ENCODE measurements around the gene ZNF205.

DNA sequence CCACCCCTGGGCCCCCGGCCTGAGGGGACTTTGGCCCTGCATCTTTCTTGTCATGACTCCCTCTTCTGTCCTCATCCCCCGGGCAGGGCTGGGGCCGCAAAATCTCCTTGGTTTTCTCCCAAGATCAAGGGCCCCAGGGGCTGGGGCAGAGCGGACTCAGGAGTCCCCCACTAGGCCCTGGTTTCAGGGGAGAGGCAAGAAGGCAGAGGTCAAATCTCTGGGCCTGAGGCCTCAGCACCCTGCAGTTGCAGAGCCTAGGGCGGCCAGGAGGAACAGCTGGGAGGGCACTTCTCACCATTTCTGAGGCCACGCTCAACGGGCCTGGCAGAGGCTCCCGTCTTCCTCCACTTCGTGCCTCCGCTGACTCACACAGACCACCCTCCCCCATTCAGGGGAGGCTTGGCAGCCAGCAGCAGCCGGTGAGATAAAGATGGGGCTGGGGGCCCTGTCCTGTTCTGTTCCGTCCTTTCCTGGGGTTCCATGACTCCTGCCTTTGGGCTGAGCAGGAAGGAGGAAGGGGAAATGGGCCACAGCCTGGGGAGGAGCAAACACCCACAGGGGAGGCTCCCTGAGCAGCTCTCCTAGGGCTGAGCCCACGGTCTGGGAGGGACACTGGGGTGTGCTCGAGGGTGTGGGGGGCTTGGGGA, 25.7 kb upstream of the ZNF205 start:
- TF ChIP-seq SP1 (CRISPR knock-in tag; IDR thresholded peaks at IDR 0.05) = no peak
- TF ChIP-seq MAZ (CRISPR knock-in tag; conservative IDR thresholded peaks at IDR 0.05 in 1 of 2, IDR thresholded peaks at IDR 0.05 in 1 of 2) = no peak
- no peak for TF ChIP-seq MTA3 (IDR thresholded peaks at IDR 0.05; ENCODE audit: borderline replicate concordance)
- TF ChIP-seq, protein P1, sequence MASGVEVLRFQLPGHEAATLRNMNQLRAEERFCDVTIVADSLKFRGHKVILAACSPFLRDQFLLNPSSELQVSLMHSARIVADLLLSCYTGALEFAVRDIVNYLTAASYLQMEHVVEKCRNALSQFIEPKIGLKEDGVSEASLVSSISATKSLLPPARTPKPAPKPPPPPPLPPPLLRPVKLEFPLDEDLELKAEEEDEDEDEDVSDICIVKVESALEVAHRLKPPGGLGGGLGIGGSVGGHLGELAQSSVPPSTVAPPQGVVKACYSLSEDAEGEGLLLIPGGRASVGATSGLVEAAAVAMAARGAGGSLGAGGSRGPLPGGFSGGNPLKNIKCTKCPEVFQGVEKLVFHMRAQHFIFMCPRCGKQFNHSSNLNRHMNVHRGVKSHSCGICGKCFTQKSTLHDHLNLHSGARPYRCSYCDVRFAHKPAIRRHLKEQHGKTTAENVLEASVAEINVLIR (CRISPR knock-in tag; IDR thresholded peaks at IDR 0.05) = no peak
- TF ChIP-seq, protein P2, sequence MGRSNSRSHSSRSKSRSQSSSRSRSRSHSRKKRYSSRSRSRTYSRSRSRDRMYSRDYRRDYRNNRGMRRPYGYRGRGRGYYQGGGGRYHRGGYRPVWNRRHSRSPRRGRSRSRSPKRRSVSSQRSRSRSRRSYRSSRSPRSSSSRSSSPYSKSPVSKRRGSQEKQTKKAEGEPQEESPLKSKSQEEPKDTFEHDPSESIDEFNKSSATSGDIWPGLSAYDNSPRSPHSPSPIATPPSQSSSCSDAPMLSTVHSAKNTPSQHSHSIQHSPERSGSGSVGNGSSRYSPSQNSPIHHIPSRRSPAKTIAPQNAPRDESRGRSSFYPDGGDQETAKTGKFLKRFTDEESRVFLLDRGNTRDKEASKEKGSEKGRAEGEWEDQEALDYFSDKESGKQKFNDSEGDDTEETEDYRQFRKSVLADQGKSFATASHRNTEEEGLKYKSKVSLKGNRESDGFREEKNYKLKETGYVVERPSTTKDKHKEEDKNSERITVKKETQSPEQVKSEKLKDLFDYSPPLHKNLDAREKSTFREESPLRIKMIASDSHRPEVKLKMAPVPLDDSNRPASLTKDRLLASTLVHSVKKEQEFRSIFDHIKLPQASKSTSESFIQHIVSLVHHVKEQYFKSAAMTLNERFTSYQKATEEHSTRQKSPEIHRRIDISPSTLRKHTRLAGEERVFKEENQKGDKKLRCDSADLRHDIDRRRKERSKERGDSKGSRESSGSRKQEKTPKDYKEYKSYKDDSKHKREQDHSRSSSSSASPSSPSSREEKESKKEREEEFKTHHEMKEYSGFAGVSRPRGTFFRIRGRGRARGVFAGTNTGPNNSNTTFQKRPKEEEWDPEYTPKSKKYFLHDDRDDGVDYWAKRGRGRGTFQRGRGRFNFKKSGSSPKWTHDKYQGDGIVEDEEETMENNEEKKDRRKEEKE (IDR thresholded peaks at IDR 0.05; ENCODE audit: borderline replicate concordance in 1 of 2, control insufficient read depth in 1 of 2, low read depth in 2 of 2, low read length in 1 of 2) = no peak
- TF ChIP-seq, protein P3, sequence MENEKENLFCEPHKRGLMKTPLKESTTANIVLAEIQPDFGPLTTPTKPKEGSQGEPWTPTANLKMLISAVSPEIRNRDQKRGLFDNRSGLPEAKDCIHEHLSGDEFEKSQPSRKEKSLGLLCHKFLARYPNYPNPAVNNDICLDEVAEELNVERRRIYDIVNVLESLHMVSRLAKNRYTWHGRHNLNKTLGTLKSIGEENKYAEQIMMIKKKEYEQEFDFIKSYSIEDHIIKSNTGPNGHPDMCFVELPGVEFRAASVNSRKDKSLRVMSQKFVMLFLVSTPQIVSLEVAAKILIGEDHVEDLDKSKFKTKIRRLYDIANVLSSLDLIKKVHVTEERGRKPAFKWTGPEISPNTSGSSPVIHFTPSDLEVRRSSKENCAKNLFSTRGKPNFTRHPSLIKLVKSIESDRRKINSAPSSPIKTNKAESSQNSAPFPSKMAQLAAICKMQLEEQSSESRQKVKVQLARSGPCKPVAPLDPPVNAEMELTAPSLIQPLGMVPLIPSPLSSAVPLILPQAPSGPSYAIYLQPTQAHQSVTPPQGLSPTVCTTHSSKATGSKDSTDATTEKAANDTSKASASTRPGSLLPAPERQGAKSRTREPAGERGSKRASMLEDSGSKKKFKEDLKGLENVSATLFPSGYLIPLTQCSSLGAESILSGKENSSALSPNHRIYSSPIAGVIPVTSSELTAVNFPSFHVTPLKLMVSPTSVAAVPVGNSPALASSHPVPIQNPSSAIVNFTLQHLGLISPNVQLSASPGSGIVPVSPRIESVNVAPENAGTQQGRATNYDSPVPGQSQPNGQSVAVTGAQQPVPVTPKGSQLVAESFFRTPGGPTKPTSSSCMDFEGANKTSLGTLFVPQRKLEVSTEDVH (IDR thresholded peaks at IDR 0.05; ENCODE audit: low read depth, partially characterized antibody) = no peak
- TF ChIP-seq EZH2 (IDR thresholded peaks at IDR 0.05; ENCODE audit: borderline replicate concordance, low read depth, low read length) = no peak
- TF ChIP-seq, protein P4, sequence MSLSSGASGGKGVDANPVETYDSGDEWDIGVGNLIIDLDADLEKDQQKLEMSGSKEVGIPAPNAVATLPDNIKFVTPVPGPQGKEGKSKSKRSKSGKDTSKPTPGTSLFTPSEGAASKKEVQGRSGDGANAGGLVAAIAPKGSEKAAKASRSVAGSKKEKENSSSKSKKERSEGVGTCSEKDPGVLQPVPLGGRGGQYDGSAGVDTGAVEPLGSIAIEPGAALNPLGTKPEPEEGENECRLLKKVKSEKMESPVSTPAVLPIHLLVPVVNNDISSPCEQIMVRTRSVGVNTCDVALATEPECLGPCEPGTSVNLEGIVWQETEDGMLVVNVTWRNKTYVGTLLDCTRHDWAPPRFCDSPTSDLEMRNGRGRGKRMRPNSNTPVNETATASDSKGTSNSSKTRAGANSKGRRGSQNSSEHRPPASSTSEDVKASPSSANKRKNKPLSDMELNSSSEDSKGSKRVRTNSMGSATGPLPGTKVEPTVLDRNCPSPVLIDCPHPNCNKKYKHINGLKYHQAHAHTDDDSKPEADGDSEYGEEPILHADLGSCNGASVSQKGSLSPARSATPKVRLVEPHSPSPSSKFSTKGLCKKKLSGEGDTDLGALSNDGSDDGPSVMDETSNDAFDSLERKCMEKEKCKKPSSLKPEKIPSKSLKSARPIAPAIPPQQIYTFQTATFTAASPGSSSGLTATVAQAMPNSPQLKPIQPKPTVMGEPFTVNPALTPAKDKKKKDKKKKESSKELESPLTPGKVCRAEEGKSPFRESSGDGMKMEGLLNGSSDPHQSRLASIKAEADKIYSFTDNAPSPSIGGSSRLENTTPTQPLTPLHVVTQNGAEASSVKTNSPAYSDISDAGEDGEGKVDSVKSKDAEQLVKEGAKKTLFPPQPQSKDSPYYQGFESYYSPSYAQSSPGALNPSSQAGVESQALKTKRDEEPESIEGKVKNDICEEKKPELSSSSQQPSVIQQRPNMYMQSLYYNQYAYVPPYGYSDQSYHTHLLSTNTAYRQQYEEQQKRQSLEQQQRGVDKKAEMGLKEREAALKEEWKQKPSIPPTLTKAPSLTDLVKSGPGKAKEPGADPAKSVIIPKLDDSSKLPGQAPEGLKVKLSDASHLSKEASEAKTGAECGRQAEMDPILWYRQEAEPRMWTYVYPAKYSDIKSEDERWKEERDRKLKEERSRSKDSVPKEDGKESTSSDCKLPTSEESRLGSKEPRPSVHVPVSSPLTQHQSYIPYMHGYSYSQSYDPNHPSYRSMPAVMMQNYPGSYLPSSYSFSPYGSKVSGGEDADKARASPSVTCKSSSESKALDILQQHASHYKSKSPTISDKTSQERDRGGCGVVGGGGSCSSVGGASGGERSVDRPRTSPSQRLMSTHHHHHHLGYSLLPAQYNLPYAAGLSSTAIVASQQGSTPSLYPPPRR (CRISPR knock-in tag; IDR thresholded peaks at IDR 0.05; ENCODE audit: borderline replicate concordance) = 0 out of 2 replicates have a peak, but pooled peaks have one; percentile 48
- TF ChIP-seq, protein P5, sequence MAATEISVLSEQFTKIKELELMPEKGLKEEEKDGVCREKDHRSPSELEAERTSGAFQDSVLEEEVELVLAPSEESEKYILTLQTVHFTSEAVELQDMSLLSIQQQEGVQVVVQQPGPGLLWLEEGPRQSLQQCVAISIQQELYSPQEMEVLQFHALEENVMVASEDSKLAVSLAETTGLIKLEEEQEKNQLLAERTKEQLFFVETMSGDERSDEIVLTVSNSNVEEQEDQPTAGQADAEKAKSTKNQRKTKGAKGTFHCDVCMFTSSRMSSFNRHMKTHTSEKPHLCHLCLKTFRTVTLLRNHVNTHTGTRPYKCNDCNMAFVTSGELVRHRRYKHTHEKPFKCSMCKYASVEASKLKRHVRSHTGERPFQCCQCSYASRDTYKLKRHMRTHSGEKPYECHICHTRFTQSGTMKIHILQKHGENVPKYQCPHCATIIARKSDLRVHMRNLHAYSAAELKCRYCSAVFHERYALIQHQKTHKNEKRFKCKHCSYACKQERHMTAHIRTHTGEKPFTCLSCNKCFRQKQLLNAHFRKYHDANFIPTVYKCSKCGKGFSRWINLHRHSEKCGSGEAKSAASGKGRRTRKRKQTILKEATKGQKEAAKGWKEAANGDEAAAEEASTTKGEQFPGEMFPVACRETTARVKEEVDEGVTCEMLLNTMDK (IDR thresholded peaks at IDR 0.05; ENCODE audit: borderline replicate concordance, insufficient read depth, low read depth, low read length, poor library complexity, severe bottlenecking) = no peak
- TF ChIP-seq POLR2AphosphoS2 (IDR thresholded peaks at IDR 0.05; ENCODE audit: low read length) = no peak
